ENCODE measurements around the gene LRRC43.
"Not testable (repeated sequence)": the region's sequence is repeated elsewhere in the genome, so short reads cannot be mapped to it uniquely, and the experiment has no call there.

The LRRC43 gene

DNA sequence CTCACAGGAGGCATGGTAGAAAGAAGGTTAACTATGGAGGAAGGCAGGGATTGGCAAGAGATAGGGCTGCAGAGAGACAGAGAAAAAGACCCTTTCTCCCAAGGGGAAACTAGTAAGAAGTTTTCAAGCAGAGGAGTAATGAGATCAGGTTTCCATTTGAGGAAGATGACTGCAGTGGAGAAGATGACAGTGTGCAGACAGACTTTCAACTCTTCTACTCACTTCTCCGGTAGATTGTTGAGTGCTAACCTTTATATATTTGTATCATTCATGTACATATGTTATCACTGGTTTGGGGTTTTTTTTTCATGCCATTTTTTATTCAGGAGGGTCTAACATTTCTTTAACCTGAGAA lies 14.7 kb downstream of the LRRC43 start:
- DNase-seq = no peak

- no peak for DNase-seq
Measured at GRCh38 chr12:122199484-122200355, 16.8 kb downstream of the LRRC43 start.

DNA sequence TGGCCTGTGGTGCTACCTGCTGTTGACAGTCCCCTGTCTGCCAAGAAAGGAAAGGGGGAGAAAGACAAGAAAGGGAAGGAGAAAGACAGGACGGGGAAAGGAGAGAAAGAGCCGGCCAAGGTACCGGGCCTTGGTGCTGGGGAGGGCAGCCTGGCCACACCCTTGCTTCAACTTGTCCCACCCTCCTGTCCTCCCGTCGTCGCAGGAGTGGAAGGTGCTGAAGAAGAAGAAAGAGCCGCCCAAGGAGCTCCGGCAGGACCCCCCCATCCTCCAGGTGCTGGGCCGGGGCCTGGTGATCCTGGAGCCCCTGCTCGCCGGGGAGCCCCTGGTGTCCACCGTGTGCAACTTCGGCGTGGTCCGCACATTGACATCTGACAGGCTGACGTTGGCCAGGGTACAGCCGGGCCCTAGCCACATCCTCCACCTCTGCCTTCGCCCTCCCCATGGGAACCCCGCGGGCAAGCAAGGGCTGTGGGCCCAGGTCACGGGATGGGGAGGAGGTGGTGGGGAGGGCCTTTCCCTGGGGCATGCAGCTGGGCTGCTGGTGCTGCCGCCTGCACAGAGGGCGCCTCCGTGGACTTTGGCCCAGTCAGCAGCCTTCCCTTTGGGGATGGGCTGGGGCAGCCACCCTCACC lies 17.7 kb downstream of the LRRC43 start:
- DNase-seq = no peak

- no peak for DNase-seq
Measured at GRCh38 chr12:122201381-122201780, 18.5 kb downstream of the LRRC43 start.

DNA sequence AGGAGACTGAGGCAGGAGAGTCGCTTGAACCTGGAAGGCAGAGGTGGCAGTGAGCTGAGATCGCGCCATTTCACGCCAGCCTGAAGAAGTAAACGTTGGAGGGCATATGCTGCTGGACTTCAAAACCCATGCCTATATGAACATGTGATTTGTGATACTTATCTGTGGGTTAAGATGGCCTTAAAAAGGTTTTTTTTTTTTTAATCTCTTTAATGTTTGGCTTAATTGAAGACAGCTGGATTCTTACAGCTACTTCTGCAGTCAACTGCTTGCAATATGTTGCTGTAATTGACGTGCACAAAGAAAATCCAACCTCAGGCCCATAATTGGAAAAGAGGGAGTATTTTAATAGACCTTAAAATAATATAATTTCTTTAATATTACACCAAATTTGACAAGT lies 19.1 kb downstream of the LRRC43 start:
- DNase-seq = no peak

GRCh38 chr12:122202811-122203210 lies 19.9 kb downstream of the LRRC43 start:
- not testable (repeated sequence) for DNase-seq

DNA sequence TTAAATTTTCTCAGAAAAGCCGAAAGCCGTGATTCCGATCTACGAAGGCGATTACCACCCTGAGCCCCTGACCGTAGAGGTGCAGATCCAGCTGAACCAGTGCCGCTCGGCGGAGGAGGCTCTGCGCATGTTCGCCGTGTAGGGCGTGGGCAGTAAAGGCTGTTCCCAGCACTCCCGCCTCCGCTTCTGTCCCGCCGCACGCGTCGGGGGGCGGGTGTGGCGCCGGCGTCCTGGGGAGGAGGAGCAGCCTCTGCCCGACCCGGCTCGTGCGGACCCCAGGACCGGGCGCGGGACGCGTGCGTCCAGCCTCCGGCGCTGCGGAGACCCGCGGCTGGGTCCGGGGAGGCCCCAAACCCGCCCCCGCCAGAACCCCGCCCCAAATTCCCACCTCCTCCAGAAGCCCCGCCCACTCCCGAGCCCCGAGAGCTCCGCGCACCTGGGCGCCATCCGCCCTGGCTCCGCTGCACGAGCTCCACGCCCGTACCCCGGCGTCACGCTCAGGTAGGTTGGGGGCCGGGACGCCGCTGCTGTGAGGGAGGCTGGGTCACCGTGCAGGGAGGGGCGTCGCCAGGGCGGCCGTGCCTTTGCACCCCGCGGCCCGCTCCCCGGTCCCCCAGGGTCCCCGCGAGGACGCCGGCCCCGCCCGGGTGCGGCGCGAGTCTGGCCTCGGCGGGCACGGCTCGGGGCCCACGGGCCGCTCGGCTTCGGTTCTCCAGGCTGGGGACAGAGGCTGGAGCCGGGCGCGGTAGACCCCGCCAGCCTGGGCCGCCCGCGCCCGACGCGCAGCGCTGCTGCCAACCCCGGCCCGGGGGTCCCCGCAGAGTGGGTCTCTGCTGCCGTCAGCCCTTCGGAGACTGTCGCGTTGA lies 20.6 kb downstream of the LRRC43 start, which contains the start of gene B3GNT4:
Gene B3GNT4 (plus strand): TSS at position 409 of the 866 bp plus-strand sequence. CDS start 910 bp downstream, outside the sequence.
- DNase-seq = peak; percentile 87

- DNase-seq = no peak
Measured at GRCh38 chr12:122204167-122205052, 21.5 kb downstream of the LRRC43 start.

- no peak for DNase-seq
Measured at GRCh38 chr12:122205053-122205925, 22.4 kb downstream of the LRRC43 start.

DNA sequence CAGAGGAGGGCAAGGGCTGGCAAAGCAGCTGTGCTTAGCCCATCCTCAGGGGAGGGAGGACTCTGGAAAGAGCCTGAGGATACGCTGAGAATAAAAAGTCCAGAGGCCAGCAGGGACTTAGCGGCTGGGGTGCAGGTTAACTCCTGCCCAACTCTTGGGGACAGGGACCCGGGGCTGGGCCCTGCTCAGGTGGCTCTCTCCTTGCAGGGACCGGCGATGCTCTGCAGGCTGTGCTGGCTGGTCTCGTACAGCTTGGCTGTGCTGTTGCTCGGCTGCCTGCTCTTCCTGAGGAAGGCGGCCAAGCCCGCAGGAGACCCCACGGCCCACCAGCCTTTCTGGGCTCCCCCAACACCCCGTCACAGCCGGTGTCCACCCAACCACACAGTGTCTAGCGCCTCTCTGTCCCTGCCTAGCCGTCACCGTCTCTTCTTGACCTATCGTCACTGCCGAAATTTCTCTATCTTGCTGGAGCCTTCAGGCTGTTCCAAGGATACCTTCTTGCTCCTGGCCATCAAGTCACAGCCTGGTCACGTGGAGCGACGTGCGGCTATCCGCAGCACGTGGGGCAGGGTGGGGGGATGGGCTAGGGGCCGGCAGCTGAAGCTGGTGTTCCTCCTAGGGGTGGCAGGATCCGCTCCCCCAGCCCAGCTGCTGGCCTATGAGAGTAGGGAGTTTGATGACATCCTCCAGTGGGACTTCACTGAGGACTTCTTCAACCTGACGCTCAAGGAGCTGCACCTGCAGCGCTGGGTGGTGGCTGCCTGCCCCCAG lies 23.4 kb downstream of the LRRC43 start:
- no peak for DNase-seq

- no peak for DNase-seq
Measured at GRCh38 chr12:122206976-122207375, 24.1 kb downstream of the LRRC43 start.

GRCh38 chr12:122207391-122207790 lies 24.5 kb downstream of the LRRC43 start:
- DNase-seq = no peak

GRCh38 chr12:122208073-122208820 lies 25.3 kb downstream of the LRRC43 start:
- no peak for DNase-seq

- DNase-seq = no peak
Measured at GRCh38 chr12:122215771-122216170, 32.8 kb downstream of the LRRC43 start.

DNA sequence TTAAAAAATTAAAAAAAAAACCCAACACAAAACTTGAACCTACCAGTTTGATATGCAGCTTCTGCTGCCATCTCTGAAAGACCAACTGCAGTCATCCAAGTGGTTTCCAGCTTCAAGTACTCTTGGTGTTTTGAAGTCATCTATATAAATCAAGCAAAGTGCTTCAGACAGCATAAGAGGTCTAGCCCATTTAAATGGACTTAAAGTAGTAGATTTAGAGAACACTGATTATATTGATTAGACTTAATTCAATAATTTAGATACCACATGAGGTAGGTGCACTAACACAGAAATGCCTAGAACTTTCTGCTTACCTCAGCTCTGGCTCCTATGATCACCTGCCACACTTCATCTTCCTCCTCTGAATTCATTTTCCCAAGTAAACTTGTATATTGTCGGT lies 33.5 kb downstream of the LRRC43 start:
- no peak for DNase-seq

GRCh38 chr12:122225683-122226365 lies 42.9 kb downstream of the LRRC43 start, which contains the start of gene DIABLO:
DIABLO (minus strand) TSS chr12:122226052; CDS start chr12:122226014, 38 bp downstream.
- DNase-seq = peak; percentile 100

GRCh38 chr12:122226366-122227125 lies 43.6 kb downstream of the LRRC43 start:
- no peak for DNase-seq

DNA sequence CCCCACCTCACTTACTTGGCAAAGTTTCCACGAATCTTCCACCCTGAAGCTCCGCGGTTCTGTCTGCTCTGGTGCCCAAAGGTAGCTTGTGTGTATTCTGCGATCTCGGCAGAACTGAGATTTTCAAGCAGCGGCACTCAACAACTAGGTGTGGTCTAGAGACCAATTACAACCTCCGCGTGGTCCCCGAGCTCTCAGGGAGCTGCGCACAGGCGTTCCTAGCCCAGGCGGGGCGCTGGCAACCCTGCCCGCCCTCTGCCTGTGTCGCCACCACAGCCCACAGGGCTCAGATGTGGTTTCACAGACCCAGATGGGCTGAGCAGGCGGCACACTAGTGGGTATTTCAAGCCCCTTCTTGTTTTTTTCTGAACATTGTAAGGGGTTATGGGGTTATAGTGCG lies 44.4 kb downstream of the LRRC43 start:
- no peak for DNase-seq

Measured in NCI-H774 (cell line).